ENCODE measurements around the gene PFDN2. TPM values are rescaled to one million over a fixed set of nuclear protein-coding genes. Genes with fewer than 3 reads are reported as not detected.
"Not testable (repeated sequence)": the region's sequence is repeated elsewhere in the genome, so short reads cannot be mapped to it uniquely, and the experiment has no call there.

Gene PFDN2
- total RNA-seq, 1 experiment from 2014 or later: 200 TPM

- DNase-seq (ENCODE audit: extremely low read depth, low read depth): no peak
Measured at GRCh38 chr1:161140755-161141400, 23.0 kb upstream of the PFDN2 start.

GRCh38 chr1:161139766-161140165 lies 21.9 kb upstream of the PFDN2 start:
- peak; percentile 64 for DNase-seq (ENCODE audit: extremely low read depth, low read depth)

GRCh38 chr1:161138431-161138830 lies 20.6 kb upstream of the PFDN2 start:
- DNase-seq (ENCODE audit: extremely low read depth, low read depth): no peak

- DNase-seq (ENCODE audit: extremely low read depth, low read depth): no peak
Measured at GRCh38 chr1:161137881-161138280, 20.0 kb upstream of the PFDN2 start.

GRCh38 chr1:161133220-161133740 lies 15.4 kb upstream of the PFDN2 start:
- DNase-seq (ENCODE audit: extremely low read depth, low read depth): no peak

GRCh38 chr1:161132410-161133219 lies 14.8 kb upstream of the PFDN2 start, which contains the start of gene DEDD:
Gene DEDD, minus strand, starts transcription at chr1:161132667. Its CDS starts 8,205 bp downstream, at chr1:161124462.
- DNase-seq (ENCODE audit: extremely low read depth, low read depth): peak; percentile 97

GRCh38 chr1:161131523-161132409 lies 13.9 kb upstream of the PFDN2 start:
- DNase-seq (ENCODE audit: extremely low read depth, low read depth): no peak

- DNase-seq (ENCODE audit: extremely low read depth, low read depth): no peak
Measured at GRCh38 chr1:161130266-161130665, 12.4 kb upstream of the PFDN2 start.

- no peak for DNase-seq (ENCODE audit: extremely low read depth, low read depth)
Measured at GRCh38 chr1:161128591-161129420, 11.0 kb upstream of the PFDN2 start.

GRCh38 chr1:161127649-161128048 lies 9.8 kb upstream of the PFDN2 start:
- DNase-seq (ENCODE audit: extremely low read depth, low read depth): no peak

GRCh38 chr1:161122967-161123366 lies 5.1 kb upstream of the PFDN2 start:
- DNase-seq (ENCODE audit: extremely low read depth, low read depth): no peak

- DNase-seq (ENCODE audit: extremely low read depth, low read depth): no peak
Measured at GRCh38 chr1:161121834-161122233, 4.0 kb upstream of the PFDN2 start.

GRCh38 chr1:161121042-161121650 lies 3.3 kb upstream of the PFDN2 start:
- no peak for DNase-seq (ENCODE audit: extremely low read depth, low read depth)

GRCh38 chr1:161119092-161119903 lies 1.5 kb upstream of the PFDN2 start:
- DNase-seq (ENCODE audit: extremely low read depth, low read depth): peak; percentile 78

GRCh38 chr1:161115961-161116360 lies 1.9 kb downstream of the PFDN2 start:
- not testable (repeated sequence) for DNase-seq (ENCODE audit: extremely low read depth, low read depth)

- DNase-seq (ENCODE audit: extremely low read depth, low read depth): peak; percentile 97
Measured at GRCh38 chr1:161115132-161115711, 2.6 kb downstream of the PFDN2 start.

- DNase-seq (ENCODE audit: extremely low read depth, low read depth): no peak
Measured at GRCh38 chr1:161114556-161114955, 3.3 kb downstream of the PFDN2 start.

GRCh38 chr1:161113915-161114314 lies 3.9 kb downstream of the PFDN2 start:
- DNase-seq (ENCODE audit: extremely low read depth, low read depth): no peak
